Gastrocnemius medialis (tissue), 4 donors: ENCODE data around the gene IRS2. TPM values are rescaled to one million over a fixed set of nuclear protein-coding genes. Genes with fewer than 3 reads are reported as not detected.

Source experiments
- ATAC-seq, 2 donors: fragments of 150-250 bp; one replicate each; pipeline ENCODE4 v1.9.1; 2016
- DNase-seq, 2 donors: peaks; one replicate each; pipeline ENCODE4 v3.0.0-alpha.2; 2019
- H3K27ac ChIP-seq, 4 donors: fragments of 200-600 bp; sonication (generic); 1 replicate in 1 of 4; 2 replicates in 3 of 4; pipeline ENCODE4 v1.5.1; 2016 to 2018; ENCODE audit warnings: mild to moderate bottlenecking in 2 of 4, moderate library complexity in 1 of 4
- H3K27me3 ChIP-seq, 3 donors: fragments of 200-600 bp; sonication (generic) in 2 of 3; 1 replicate in 1 of 3; 2 replicates in 2 of 3; pipeline versions ENCODE4 v1.5.1 to v1.6.0; 2016 to 2019; ENCODE audit warnings: mild to moderate bottlenecking in 1 of 3, moderate library complexity in 1 of 3
- H3K36me3 ChIP-seq, 2 donors: fragments of 200-600 bp; sonication (generic) in 1 of 2; one replicate each; pipeline ENCODE4 v1.5.1; 2017 to 2018
- H3K4me1 ChIP-seq, 2 donors: fragments of 200-600 bp; sonication (generic) in 1 of 2; one replicate each; pipeline ENCODE4 v1.5.1; 2016 to 2017; ENCODE audit warnings: mild to moderate bottlenecking in 2 of 2
- H3K4me3 ChIP-seq, 4 donors: fragments of 200-600 bp; sonication (generic) in 3 of 4; 1 replicate in 1 of 4; 2 replicates in 3 of 4; pipeline ENCODE4 v1.5.1; 2016 to 2019; ENCODE audit warnings: mild to moderate bottlenecking in 2 of 4
- H3K9me3 ChIP-seq, 3 donors: fragments of 200-600 bp; sonication (generic) in 2 of 3; 1 replicate in 1 of 3; 2 replicates in 2 of 3; pipeline ENCODE4 v1.5.1; 2016 to 2019
- CTCF ChIP-seq, 5 experiments: fragments of 450-650 bp in 3 of 5; fragments of 200-600 bp in 2 of 5; sonication (generic) in 2 of 5; IDR thresholded peaks in 4 of 5; conservative IDR thresholded peaks in 1 of 5; 1 replicate in 4 of 5; 2 replicates in 1 of 5; pipeline ENCODE4 v1.5.1; 2016 to 2019; ENCODE audit warnings: antibody characterized with exemption in 5 of 5, mild to moderate bottlenecking in 3 of 5, moderate library complexity in 3 of 5
- POLR2A ChIP-seq, 2 donors: fragments of 450-650 bp; IDR thresholded peaks; one replicate each; pipeline ENCODE4 v1.6.1; 2017; ENCODE audit warnings: antibody characterized with exemption in 2 of 2, mild to moderate bottlenecking in 2 of 2, moderate library complexity in 2 of 2
- in situ Hi-C, 4 donors: fragments of 200-750 bp; cut with MboI; loops; one replicate each; pipeline versions ENCODE4 v1.15.0 to v1.8.0; 2017; ENCODE audit warnings: low sequenced_read_pairs in 4 of 4
- intact Hi-C: fragments of 100-400 bp; cut with DNase I; formaldehyde crosslinking; loops from one replicate; pipeline ENCODE4 v1.15.1; 2023; ENCODE audit warnings: low total_unique reads
- total RNA-seq, 4 donors: library from RNA; depleted of rRNA; stranded (reverse); fragments of >200 nt; gene quantifications; one replicate each; pipeline versions ENCODE4 v1.1.0 to v1.2.3, GENCODE V29; 2016

IRS2 gene
- total RNA-seq, 4 donors from 2014 or later = 23.8 to 65.6 (median 28.7) TPM

DNA sequence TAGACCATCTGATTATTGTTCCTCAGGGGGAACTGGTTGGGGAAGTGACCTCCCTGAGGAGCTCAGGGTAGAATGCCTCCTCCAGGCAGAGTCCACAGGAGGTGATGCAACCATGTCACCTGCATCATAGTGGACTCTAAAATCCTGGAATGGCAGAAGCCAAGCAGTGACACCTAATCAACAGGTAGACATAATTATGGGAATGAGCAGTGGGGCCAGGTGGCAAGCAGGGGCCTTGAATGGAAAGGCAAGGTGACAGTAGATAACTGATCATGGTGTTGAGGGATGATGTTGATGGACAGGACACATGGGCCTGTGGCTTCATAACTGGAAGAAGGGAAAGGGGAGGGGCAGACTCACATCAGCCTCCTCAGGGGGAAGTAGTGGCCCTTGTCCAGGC is 27.3 kb upstream of the IRS2 start:
- no peak overlapping the region for H3K4me3 ChIP-seq
- no peak for ATAC-seq
- in situ Hi-C loops = no loop called here

GRCh38 chr13:109812382-109812781 is 26.0 kb upstream of the IRS2 start:
- no peaks in the 10 kb centered on the region for H3K9me3 ChIP-seq
- no peak overlapping the region for H3K4me3 ChIP-seq
- DNase-seq (no peak), ATAC-seq (no peak)
- in situ Hi-C loops (no loop called here), intact Hi-C loops (no loop called here)
- no peak overlapping the region for H3K27ac ChIP-seq
- no peak for TF ChIP-seq POLR2A (IDR thresholded peaks at IDR 0.05)
- TF ChIP-seq CTCF (IDR thresholded peaks at IDR 0.05 in 4 of 5, conservative IDR thresholded peaks at IDR 0.05 in 1 of 5) = no peak
- peaks cover 0 to 2% (median 0%) of the 10 kb centered on the region in 3 donors for H3K27me3 ChIP-seq
- H3K4me1 ChIP-seq = no peaks in the 10 kb centered on the region
- no peaks in the 10 kb centered on the region for H3K36me3 ChIP-seq

More for the DNA sequence above, 27.3 kb upstream of the IRS2 start:
- no peak for TF ChIP-seq POLR2A (IDR thresholded peaks at IDR 0.05)
- no peak for TF ChIP-seq CTCF (IDR thresholded peaks at IDR 0.05 in 4 of 5, conservative IDR thresholded peaks at IDR 0.05 in 1 of 5)
- DNase-seq = no peak
- Histone ChIP-seq H3K9me3 (no peaks in the 10 kb centered on the region), H3K4me1 (no peaks in the 10 kb centered on the region), H3K36me3 (no peaks in the 10 kb centered on the region), H3K27ac (no peak overlapping the region), H3K27me3 (peaks cover 0 to 2% (median 0%) of the 10 kb centered on the region in 3 donors)
- intact Hi-C loops = no loop called here

GRCh38 chr13:109810761-109811510 is 24.6 kb upstream of the IRS2 start:
- ATAC-seq (no peak), DNase-seq (no peak)
- no peak overlapping the region for H3K4me3 ChIP-seq
- no peak overlapping the region for H3K27ac ChIP-seq
- H3K9me3 ChIP-seq = no peaks in the 10 kb centered on the region
- intact Hi-C loops = no loop called here
- no peaks in the 10 kb centered on the region for H3K4me1 ChIP-seq
- H3K27me3 ChIP-seq = peaks cover 0 to 2% (median 0%) of the 10 kb centered on the region in 3 donors
- no peaks in the 10 kb centered on the region for H3K36me3 ChIP-seq
- in situ Hi-C loops = no loop called here
- no peak for TF ChIP-seq CTCF (IDR thresholded peaks at IDR 0.05 in 4 of 5, conservative IDR thresholded peaks at IDR 0.05 in 1 of 5)
- TF ChIP-seq POLR2A (IDR thresholded peaks at IDR 0.05) = no peak

- in situ Hi-C loops (no loop called here), intact Hi-C loops (no loop called here)
- H3K36me3 ChIP-seq = no peaks in the 10 kb centered on the region
- no peak for TF ChIP-seq POLR2A (IDR thresholded peaks at IDR 0.05)
- TF ChIP-seq CTCF (IDR thresholded peaks at IDR 0.05 in 4 of 5, conservative IDR thresholded peaks at IDR 0.05 in 1 of 5) = no peak
- ATAC-seq = no peak
- peaks cover 0 to 2% (median 0%) of the 10 kb centered on the region in 3 donors for H3K27me3 ChIP-seq
- no peaks in the 10 kb centered on the region for H3K9me3 ChIP-seq
- no peak for DNase-seq
- H3K4me3 ChIP-seq = no peak overlapping the region
- no peak overlapping the region for H3K27ac ChIP-seq
- H3K4me1 ChIP-seq = no peaks in the 10 kb centered on the region
These were observed 23.0 kb upstream of the IRS2 start for GRCh38 chr13:109809216-109809932.
